HG03045 (cell line): ENCODE results near the gene FAM120B.
"Not testable (repeated sequence)": the region's sequence is repeated elsewhere in the genome, so short reads cannot be mapped to it uniquely, and the experiment has no call there.

Experiments used
- ATAC-seq: cut with Tn5 transposase; IDR thresholded peaks from one replicate; pipeline ENCODE4 v1.9.1; 2021; ENCODE audit warnings: mild to moderate bottlenecking, moderate library complexity; ENCODE audit not compliant: unreplicated experiment

Gene FAM120B

GRCh38 chr6:170355190-170355589 is 48.6 kb downstream of the FAM120B start:
- ATAC-seq: not testable (repeated sequence)

- no peak for ATAC-seq
These were observed 49.1 kb downstream of the FAM120B start for GRCh38 chr6:170355661-170356060.

GRCh38 chr6:170357812-170358211 is 51.3 kb downstream of the FAM120B start:
- ATAC-seq: no peak

GRCh38 chr6:170358496-170358895 is 51.9 kb downstream of the FAM120B start:
- no peak for ATAC-seq

GRCh38 chr6:170360476-170360875 is 53.9 kb downstream of the FAM120B start:
- ATAC-seq: no peak

- ATAC-seq: no peak
These were observed 54.8 kb downstream of the FAM120B start for GRCh38 chr6:170361335-170361734.

GRCh38 chr6:170362121-170362520 is 55.6 kb downstream of the FAM120B start:
- ATAC-seq: no peak

- no peak for ATAC-seq
These were observed 56.7 kb downstream of the FAM120B start for GRCh38 chr6:170363255-170363654.

GRCh38 chr6:170365121-170365520 is 58.6 kb downstream of the FAM120B start:
- ATAC-seq: no peak

GRCh38 chr6:170365593-170365992 is 59.0 kb downstream of the FAM120B start:
- no peak for ATAC-seq

- no peak for ATAC-seq
These were observed 59.8 kb downstream of the FAM120B start for GRCh38 chr6:170366248-170366960.

GRCh38 chr6:170367241-170367640 is 60.7 kb downstream of the FAM120B start:
- no peak for ATAC-seq

GRCh38 chr6:170368544-170368943 is 62.0 kb downstream of the FAM120B start:
- ATAC-seq: no peak

GRCh38 chr6:170369403-170369802 is 62.8 kb downstream of the FAM120B start:
- no peak for ATAC-seq

- peak; percentile 54 for ATAC-seq
These were observed 63.9 kb downstream of the FAM120B start for GRCh38 chr6:170370416-170370815.

- ATAC-seq: no peak
These were observed 64.5 kb downstream of the FAM120B start for GRCh38 chr6:170371080-170371479.

- ATAC-seq: no peak
These were observed 65.0 kb downstream of the FAM120B start for GRCh38 chr6:170371588-170371987.

- no peak for ATAC-seq
These were observed 66.1 kb downstream of the FAM120B start for GRCh38 chr6:170372380-170373325.

GRCh38 chr6:170374571-170375444 is 68.2 kb downstream of the FAM120B start:
- ATAC-seq: no peak

GRCh38 chr6:170375661-170376060 is 69.1 kb downstream of the FAM120B start:
- no peak for ATAC-seq
